ENCODE measurements around the gene RP9. TPM values are rescaled to one million over a fixed set of nuclear protein-coding genes. Genes with fewer than 3 reads are reported as not detected.

The RP9 gene
- total RNA-seq, 2 experiments from 2014 or later, result 17.6 to 20.3 TPM

- no peak overlapping the region for H3K4me3 ChIP-seq (ENCODE audit: low read length)
- no peaks in the 10 kb centered on the region for H3K4me1 Mint-ChIP-seq (ENCODE audit: low read depth)
- H3K27me3 Mint-ChIP-seq, result no peaks in the 10 kb centered on the region
- ATAC-seq (ENCODE audit: poor library complexity) (no peak), DNase-seq (no peak)
- H3K36me3 Mint-ChIP-seq (ENCODE audit: low read depth), result peaks cover 54% of the 10 kb centered on the region
- H3K27me3 ChIP-seq (ENCODE audit: control insufficient read depth in 1 of 2, insufficient read depth in 2 of 2, low read length in 2 of 2), result no peaks in the 10 kb centered on the region
- H3K27ac Mint-ChIP-seq, result no peak overlapping the region
- intact Hi-C loops (cut with DNase I, micrococcal nuclease), result no loop called here
- no peak overlapping the region for H3K4me3 Mint-ChIP-seq
- TF ChIP-seq CTCF (IDR thresholded peaks at IDR 0.05), result no peak
- H3K27ac ChIP-seq (ENCODE audit: low read depth in 1 of 2, low read length in 2 of 2), result peak overlapping the region in 1 of 2 donors; percentile 1
- H3K9me3 ChIP-seq (ENCODE audit: control insufficient read depth in 1 of 2, insufficient read depth in 1 of 2, low read length in 2 of 2), result no peaks in the 10 kb centered on the region
- no peaks in the 10 kb centered on the region for H3K4me1 ChIP-seq (ENCODE audit: insufficient read depth, low read length)
- POLR2A ChIA-PET, result no interaction called here
- H3K9me3 Mint-ChIP-seq, result no peaks in the 10 kb centered on the region
- peaks cover 38% of the 10 kb centered on the region for H3K36me3 ChIP-seq (ENCODE audit: insufficient read depth, low read length)
- CTCF ChIA-PET, result no interaction called here
These were observed 15.9 kb downstream of the RP9 start for GRCh38 chr7:33093266-33093665.

- peaks cover 26% of the 10 kb centered on the region for H3K36me3 ChIP-seq (ENCODE audit: insufficient read depth, low read length)
- no peaks in the 10 kb centered on the region for H3K27me3 ChIP-seq (ENCODE audit: control insufficient read depth in 1 of 2, insufficient read depth in 2 of 2, low read length in 2 of 2)
- intact Hi-C loops (cut with DNase I, micrococcal nuclease), result no loop called here
- DNase-seq (no peak), ATAC-seq (ENCODE audit: poor library complexity) (no peak)
- H3K4me1 ChIP-seq (ENCODE audit: insufficient read depth, low read length), result no peaks in the 10 kb centered on the region
- Mint-ChIP-seq H3K4me1 (ENCODE audit: low read depth) (no peaks in the 10 kb centered on the region), H3K27me3 (no peaks in the 10 kb centered on the region), H3K36me3 (ENCODE audit: low read depth) (peaks cover 39% of the 10 kb centered on the region), H3K27ac (no peak overlapping the region), H3K9me3 (no peaks in the 10 kb centered on the region), H3K4me3 (no peak overlapping the region)
- ChIA-PET CTCF (no interaction called here), POLR2A (no interaction called here)
- no peak for TF ChIP-seq CTCF (IDR thresholded peaks at IDR 0.05)
- H3K27ac ChIP-seq (ENCODE audit: low read depth in 1 of 2, low read length in 2 of 2), result no peak overlapping the region
- no peak overlapping the region for H3K4me3 ChIP-seq (ENCODE audit: low read length)
- no peaks in the 10 kb centered on the region for H3K9me3 ChIP-seq (ENCODE audit: control insufficient read depth in 1 of 2, insufficient read depth in 1 of 2, low read length in 2 of 2)
These were observed 17.5 kb downstream of the RP9 start for GRCh38 chr7:33091641-33092191.

- ChIA-PET CTCF (no interaction called here), POLR2A (no interaction called here)
- peaks cover 3 to 5% of the 10 kb centered on the region in 2 experiments for H3K9me3 ChIP-seq (ENCODE audit: control insufficient read depth in 1 of 2, insufficient read depth in 1 of 2, low read length in 2 of 2)
- DNase-seq (no peak), ATAC-seq (ENCODE audit: poor library complexity) (no peak)
- H3K4me1 ChIP-seq (ENCODE audit: insufficient read depth, low read length), result no peaks in the 10 kb centered on the region
- no peak overlapping the region for H3K27ac ChIP-seq (ENCODE audit: low read depth in 1 of 2, low read length in 2 of 2)
- H3K27ac Mint-ChIP-seq, result no peak overlapping the region
- H3K4me3 ChIP-seq (ENCODE audit: low read length), result no peak overlapping the region
- no peaks in the 10 kb centered on the region for H3K9me3 Mint-ChIP-seq
- H3K4me3 Mint-ChIP-seq, result no peak overlapping the region
- no peaks in the 10 kb centered on the region for H3K27me3 ChIP-seq (ENCODE audit: control insufficient read depth in 1 of 2, insufficient read depth in 2 of 2, low read length in 2 of 2)
- TF ChIP-seq CTCF (IDR thresholded peaks at IDR 0.05), result no peak
- peaks cover 33% of the 10 kb centered on the region for H3K36me3 Mint-ChIP-seq (ENCODE audit: low read depth)
- no peaks in the 10 kb centered on the region for H3K27me3 Mint-ChIP-seq
- intact Hi-C loops (cut with DNase I, micrococcal nuclease), result no loop called here
- peaks cover 20% of the 10 kb centered on the region for H3K36me3 ChIP-seq (ENCODE audit: insufficient read depth, low read length)
- no peaks in the 10 kb centered on the region for H3K4me1 Mint-ChIP-seq (ENCODE audit: low read depth)
These were observed 18.1 kb downstream of the RP9 start for GRCh38 chr7:33091111-33091531.
